Chondrocyte (in vitro differentiated cells): ENCODE results near the gene SLC10A1. TPM values are rescaled to one million over a fixed set of nuclear protein-coding genes. Genes with fewer than 3 reads are reported as not detected.
"Not testable (repeated sequence)": the region's sequence is repeated elsewhere in the genome, so short reads cannot be mapped to it uniquely, and the experiment has no call there.

Source experiments
- DNase-seq: peaks from one replicate; pipeline ENCODE4 v3.0.0; 2021; ENCODE audit warnings: mixed read lengths, low spot score
- H3K27ac Mint-ChIP-seq: one replicate; pipeline ENCODE4 v1.8.0; 2021; ENCODE audit warnings: mild to moderate bottlenecking, moderate library complexity, mixed read lengths; ENCODE audit not compliant: unreplicated experiment
- H3K27me3 Mint-ChIP-seq: 2 replicates; pipeline ENCODE4 v1.8.0; 2021; ENCODE audit warnings: low read depth, mixed read lengths
- H3K36me3 Mint-ChIP-seq: 2 replicates; pipeline ENCODE4 v1.8.0; 2021; ENCODE audit warnings: low read depth, mixed read lengths
- H3K4me1 Mint-ChIP-seq: 2 replicates; pipeline ENCODE4 v1.8.0; 2021; ENCODE audit warnings: low read depth, mild to moderate bottlenecking, mixed read lengths
- H3K4me3 Mint-ChIP-seq: one replicate; pipeline ENCODE4 v1.8.0; 2021; ENCODE audit warnings: mild to moderate bottlenecking, moderate library complexity, mixed read lengths; ENCODE audit not compliant: unreplicated experiment
- H3K9me3 Mint-ChIP-seq: 2 replicates; pipeline ENCODE4 v1.8.0; 2021; ENCODE audit warnings: low read depth, mixed read lengths
- total RNA-seq: library from RNA; stranded (reverse); gene quantifications from 3 replicates; pipeline ENCODE4 v1.2.1, GENCODE V29; 2021
- TF ChIP-seq, protein P1 (sequence below): fragments of 200-600 bp; sonication (generic); IDR thresholded peaks from 2 replicates; pipeline ENCODE4 v1.5.0; 2021; ENCODE audit warnings: antibody characterized with exemption, mild to moderate bottlenecking, moderate library complexity

The SLC10A1 gene
- total RNA-seq, 1 donor from 2014 or later: not detected

DNA sequence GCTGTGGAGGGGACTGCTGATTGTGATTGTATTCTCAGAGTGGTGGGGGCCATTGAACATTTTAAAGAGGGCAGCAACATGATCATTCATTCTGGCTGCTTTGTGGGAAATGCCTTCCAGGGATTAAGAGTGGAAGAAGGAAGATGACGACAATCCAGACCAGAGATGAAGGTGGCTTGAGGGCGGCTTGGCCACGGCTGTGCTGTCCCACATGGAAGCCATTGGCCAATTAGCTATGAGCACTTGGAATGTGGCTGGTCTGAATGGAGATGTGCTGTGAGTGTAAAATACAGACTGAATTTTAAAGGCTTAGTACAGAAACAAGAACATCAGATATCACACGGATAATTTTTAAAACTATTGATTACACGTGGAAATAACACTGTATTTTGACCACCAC is 19.2 kb upstream of the SLC10A1 start:
- peaks cover 4% of the 10 kb centered on the region for H3K4me1 Mint-ChIP-seq

DNA sequence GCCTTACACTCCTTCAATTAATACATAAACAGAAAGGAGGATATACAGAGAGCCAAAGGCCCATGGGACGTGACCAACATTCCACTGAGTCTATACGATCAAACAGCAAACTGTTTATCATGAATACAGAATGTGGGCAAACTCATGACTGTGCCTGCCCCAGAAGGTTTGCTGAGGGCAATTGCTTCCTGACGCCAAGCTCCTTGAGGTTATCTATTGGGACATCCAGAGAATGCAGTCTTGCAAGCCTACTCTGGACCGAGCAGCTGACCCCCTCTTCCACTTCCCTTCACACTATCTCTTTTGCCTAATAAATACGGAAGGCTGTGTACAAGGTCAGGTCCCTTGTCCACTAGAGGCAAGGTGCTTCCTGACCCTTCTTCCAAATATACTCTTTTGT is 18.5 kb upstream of the SLC10A1 start:
- H3K27ac Mint-ChIP-seq: no peak overlapping the region
- no peaks in the 10 kb centered on the region for H3K9me3 Mint-ChIP-seq
- peaks cover 4% of the 10 kb centered on the region for H3K4me1 Mint-ChIP-seq
- no peak overlapping the region for H3K4me3 Mint-ChIP-seq
- TF ChIP-seq, protein P1, sequence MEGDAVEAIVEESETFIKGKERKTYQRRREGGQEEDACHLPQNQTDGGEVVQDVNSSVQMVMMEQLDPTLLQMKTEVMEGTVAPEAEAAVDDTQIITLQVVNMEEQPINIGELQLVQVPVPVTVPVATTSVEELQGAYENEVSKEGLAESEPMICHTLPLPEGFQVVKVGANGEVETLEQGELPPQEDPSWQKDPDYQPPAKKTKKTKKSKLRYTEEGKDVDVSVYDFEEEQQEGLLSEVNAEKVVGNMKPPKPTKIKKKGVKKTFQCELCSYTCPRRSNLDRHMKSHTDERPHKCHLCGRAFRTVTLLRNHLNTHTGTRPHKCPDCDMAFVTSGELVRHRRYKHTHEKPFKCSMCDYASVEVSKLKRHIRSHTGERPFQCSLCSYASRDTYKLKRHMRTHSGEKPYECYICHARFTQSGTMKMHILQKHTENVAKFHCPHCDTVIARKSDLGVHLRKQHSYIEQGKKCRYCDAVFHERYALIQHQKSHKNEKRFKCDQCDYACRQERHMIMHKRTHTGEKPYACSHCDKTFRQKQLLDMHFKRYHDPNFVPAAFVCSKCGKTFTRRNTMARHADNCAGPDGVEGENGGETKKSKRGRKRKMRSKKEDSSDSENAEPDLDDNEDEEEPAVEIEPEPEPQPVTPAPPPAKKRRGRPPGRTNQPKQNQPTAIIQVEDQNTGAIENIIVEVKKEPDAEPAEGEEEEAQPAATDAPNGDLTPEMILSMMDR: no peak
- H3K27me3 Mint-ChIP-seq: peaks cover 21% of the 10 kb centered on the region
- DNase-seq: no peak
- no peaks in the 10 kb centered on the region for H3K36me3 Mint-ChIP-seq

More for the DNA sequence above, 19.2 kb upstream of the SLC10A1 start:
- TF ChIP-seq, protein P1: no peak
- no peak for DNase-seq
- no peak overlapping the region for H3K4me3 Mint-ChIP-seq
- H3K36me3 Mint-ChIP-seq: no peaks in the 10 kb centered on the region
- peaks cover 23% of the 10 kb centered on the region for H3K27me3 Mint-ChIP-seq
- no peak overlapping the region for H3K27ac Mint-ChIP-seq
- H3K9me3 Mint-ChIP-seq: no peaks in the 10 kb centered on the region

DNA sequence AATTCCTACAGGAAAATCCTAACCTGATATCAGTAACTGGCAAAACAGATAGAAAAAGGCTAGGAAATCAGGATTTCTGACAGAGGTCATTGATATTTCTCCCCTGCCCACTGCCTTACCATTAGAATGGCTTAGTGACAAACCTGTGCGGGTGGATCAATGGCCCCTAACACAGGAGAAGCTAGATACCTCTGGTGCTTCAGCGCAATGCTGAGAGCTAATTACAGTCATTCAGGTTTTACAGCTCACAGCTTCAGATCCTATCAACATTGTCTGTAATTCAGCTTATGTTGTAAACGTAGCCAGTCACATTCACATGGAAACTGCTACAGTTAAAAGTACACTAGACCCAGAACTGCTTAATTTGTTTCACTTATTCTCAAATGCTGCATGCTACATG is 17.4 kb upstream of the SLC10A1 start:
- H3K4me1 Mint-ChIP-seq: peaks cover 4% of the 10 kb centered on the region

DNA sequence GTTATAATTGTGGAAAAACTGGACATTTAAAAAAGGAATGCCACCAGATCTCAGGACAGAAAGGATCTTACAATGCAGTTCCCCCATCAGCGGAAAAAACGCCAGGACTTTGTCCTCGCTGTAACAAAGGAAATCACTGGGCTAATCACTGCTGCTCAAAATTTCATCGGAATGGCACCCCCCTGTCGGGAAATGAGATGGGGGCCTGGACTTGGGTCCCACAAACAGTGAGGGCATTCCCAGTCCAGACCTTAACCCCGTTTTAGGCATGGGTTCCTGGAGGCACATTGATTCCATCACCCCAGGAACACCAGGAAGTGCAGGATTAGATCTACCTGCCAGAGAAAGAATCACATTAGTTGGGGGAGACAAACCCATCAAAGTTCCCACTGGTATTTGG is 16.3 kb upstream of the SLC10A1 start:
- not testable (repeated sequence) for H3K4me1 Mint-ChIP-seq, H3K4me3 Mint-ChIP-seq, H3K9me3 Mint-ChIP-seq, H3K27ac Mint-ChIP-seq, DNase-seq, H3K36me3 Mint-ChIP-seq
- peaks cover 19% of the 10 kb centered on the region for H3K27me3 Mint-ChIP-seq

More for the DNA sequence above, 17.4 kb upstream of the SLC10A1 start:
- Mint-ChIP-seq H3K9me3 (no peaks in the 10 kb centered on the region), H3K27ac (no peak overlapping the region), H3K4me3 (no peak overlapping the region), H3K36me3 (no peaks in the 10 kb centered on the region), H3K27me3 (peaks cover 21% of the 10 kb centered on the region)
- TF ChIP-seq, protein P1: no peak
- no peak for DNase-seq

DNA sequence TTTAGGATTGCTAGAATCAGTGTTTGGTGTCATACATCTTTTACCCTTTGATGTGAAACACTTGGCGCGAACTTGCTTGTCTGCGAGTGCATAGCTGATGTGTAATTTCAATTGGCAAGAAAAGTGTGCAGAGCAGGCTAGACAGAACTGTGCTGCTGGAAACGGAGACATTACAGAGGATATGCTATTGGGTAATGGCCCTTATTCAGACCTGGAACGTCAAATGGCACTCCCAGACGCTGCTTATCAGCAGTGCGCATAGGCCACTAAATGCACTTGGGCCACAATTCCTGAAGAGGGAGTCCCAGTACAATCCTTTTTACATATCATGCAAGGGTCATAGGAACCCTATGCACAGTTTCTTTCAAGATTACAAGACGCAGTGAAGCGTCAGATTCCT is 15.7 kb upstream of the SLC10A1 start:
- DNase-seq: no peak
- TF ChIP-seq, protein P1: no peak
- Mint-ChIP-seq H3K4me1 (no peaks in the 10 kb centered on the region), H3K27ac (no peak overlapping the region), H3K27me3 (peaks cover 19% of the 10 kb centered on the region), H3K4me3 (no peak overlapping the region), H3K9me3 (no peaks in the 10 kb centered on the region), H3K36me3 (no peaks in the 10 kb centered on the region)

DNA sequence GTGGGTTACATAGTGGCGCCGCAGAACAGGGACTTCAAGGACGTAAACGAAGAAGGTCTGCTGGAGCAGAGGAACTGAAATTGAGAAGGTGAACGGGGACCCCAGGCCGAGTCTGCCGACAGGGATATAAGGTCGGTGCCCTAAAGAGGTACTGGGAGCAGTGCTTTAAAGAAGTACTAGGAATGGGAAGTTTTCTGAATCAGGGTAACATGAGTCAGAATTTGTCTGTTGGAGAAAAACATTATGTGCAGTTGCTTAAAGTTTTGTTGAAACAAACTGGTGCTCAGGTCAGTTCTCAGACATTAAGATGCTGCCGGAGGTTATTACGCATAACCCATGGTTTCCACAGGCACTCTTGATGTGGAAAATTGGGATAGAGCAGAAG is 14.8 kb upstream of the SLC10A1 start:
- H3K4me3 Mint-ChIP-seq: no peak overlapping the region
- no peaks in the 10 kb centered on the region for H3K36me3 Mint-ChIP-seq
- no peaks in the 10 kb centered on the region for H3K9me3 Mint-ChIP-seq
- no peak overlapping the region for H3K27ac Mint-ChIP-seq
- H3K27me3 Mint-ChIP-seq: peaks cover 19% of the 10 kb centered on the region
- TF ChIP-seq, protein P1: no peak
- no peak for DNase-seq
- no peaks in the 10 kb centered on the region for H3K4me1 Mint-ChIP-seq
